Ovary (tissue), 9 donors: ENCODE measurements around the gene TCFL5. TPM values are rescaled to one million over a fixed set of nuclear protein-coding genes. Genes with fewer than 3 reads are reported as not detected.

ENCODE experiments used
- DNase-seq, 5 donors: peaks; one replicate each; pipeline ENCODE4 v3.0.0-alpha.2; 2019 to 2020
- H3K27ac ChIP-seq, 2 donors: fragments of 200-600 bp; one replicate each; pipeline versions ENCODE4 v1.5.1 to v1.8.0; 2019 to 2022
- H3K27me3 ChIP-seq: fragments of 200-600 bp; one replicate; pipeline ENCODE4 v1.8.0; 2022
- H3K36me3 ChIP-seq: fragments of 200-600 bp; sonication (generic); one replicate; pipeline ENCODE4 v1.5.1; 2019
- H3K4me1 ChIP-seq: one replicate; pipeline ENCODE4 v1.8.1; 2013; ENCODE audit warnings: mild to moderate bottlenecking, moderate library complexity; ENCODE audit not compliant: insufficient read depth
- H3K4me3 ChIP-seq: fragments of 200-600 bp; sonication (generic); one replicate; pipeline ENCODE4 v1.5.1; 2017
- H3K9me3 ChIP-seq, 2 donors: fragments of 200-600 bp in 1 of 2; sonication (generic) in 1 of 2; one replicate each; pipeline versions ENCODE4 v1.5.1 to v1.8.1; 2013 to 2019; ENCODE audit warnings: mild to moderate bottlenecking in 1 of 2, moderate library complexity in 1 of 2
- EP300 ChIP-seq: sonication (generic); formaldehyde crosslinking; IDR thresholded peaks from one replicate; pipeline ENCODE4 v1.6.1; 2017; ENCODE audit warnings: antibody characterized with exemption
- POLR2A ChIP-seq: fragments of 450-650 bp; IDR thresholded peaks from one replicate; pipeline ENCODE4 v1.6.1; 2017; ENCODE audit warnings: antibody characterized with exemption, mild to moderate bottlenecking, moderate library complexity
- WGBS, 3 donors: extraction: QIAGEN DNeasy Blood & Tissue Kit in 1 of 3; methylation state at CpG; one replicate each; pipeline versions ENCODE4 v1.1.5 to v1.1.7; 2013 to 2017; 5-methylcytosine and 5-hydroxymethylcytosine counted together
- intact Hi-C, 4 donors: fragments of 100-400 bp; cut with DNase I; formaldehyde crosslinking; loops; one replicate each; pipeline versions ENCODE4 v1.11.0 to v1.15.1; 2022 to 2023
- polyA plus RNA-seq, 2 donors: library from polyadenylated mRNA; stranded (reverse); fragments of 200-250 nt in 1 of 2; fragments of 350-450 nt in 1 of 2; fragmentation: Illumina TruSeq in 1 of 2; extraction: RNeasy Lipid Tissue Mini Kit (QIAGEN cat#74804) in 1 of 2; gene quantifications; one replicate each; pipeline ENCODE4 v1.2.3, GENCODE V29; 2013 to 2014
- total RNA-seq, 7 donors: library from RNA; depleted of rRNA in 2 of 7; stranded (reverse); fragments of >200 nt in 2 of 7; fragmentation: NEBNext Ultra II Directional in 3 of 7; extraction: Animal tissue kit (Norgen Biotek cat#: 25700) in 3 of 7; gene quantifications; one replicate each; pipeline versions ENCODE4 v1.1.0 to v1.2.4, GENCODE V29; 2016 to 2023
- TF ChIP-seq, protein P1 (sequence below), 3 donors: fragments of 450-650 bp in 2 of 3; fragments of 200-600 bp in 1 of 3; IDR thresholded peaks; one replicate each; pipeline versions ENCODE4 v1.5.1 to v1.8.0; 2016 to 2022; ENCODE audit warnings: antibody characterized with exemption in 3 of 3, mild to moderate bottlenecking in 1 of 3
- donor health status: DM: no; HTN: no; CAD: no; lungs with moderate emphysema.
- donor health status: DM: no; HTN: no; CAD: no.
- donor health status: Bipolar disorder and iron deficiency.
- donor health status: DM: yes; HTN: yes; CAD: no.
- donor health status: DM: no; HTN: no; CAD: no.
- donor health status: DM: yes; HTN: yes; CAD: no.

TCFL5 gene
- total and polyA plus RNA-seq, 9 donors, result 8.1 to 17.9 (median 12.3) TPM

GRCh38 chr20:62816031-62816883 is 45.4 kb downstream of the TCFL5 start:
- no peak overlapping the region for H3K27ac ChIP-seq
- H3K4me1 ChIP-seq, result peaks cover 9% of the 10 kb centered on the region
- H3K4me3 ChIP-seq, result peak overlapping the region; percentile 15
- TF ChIP-seq, protein P1, sequence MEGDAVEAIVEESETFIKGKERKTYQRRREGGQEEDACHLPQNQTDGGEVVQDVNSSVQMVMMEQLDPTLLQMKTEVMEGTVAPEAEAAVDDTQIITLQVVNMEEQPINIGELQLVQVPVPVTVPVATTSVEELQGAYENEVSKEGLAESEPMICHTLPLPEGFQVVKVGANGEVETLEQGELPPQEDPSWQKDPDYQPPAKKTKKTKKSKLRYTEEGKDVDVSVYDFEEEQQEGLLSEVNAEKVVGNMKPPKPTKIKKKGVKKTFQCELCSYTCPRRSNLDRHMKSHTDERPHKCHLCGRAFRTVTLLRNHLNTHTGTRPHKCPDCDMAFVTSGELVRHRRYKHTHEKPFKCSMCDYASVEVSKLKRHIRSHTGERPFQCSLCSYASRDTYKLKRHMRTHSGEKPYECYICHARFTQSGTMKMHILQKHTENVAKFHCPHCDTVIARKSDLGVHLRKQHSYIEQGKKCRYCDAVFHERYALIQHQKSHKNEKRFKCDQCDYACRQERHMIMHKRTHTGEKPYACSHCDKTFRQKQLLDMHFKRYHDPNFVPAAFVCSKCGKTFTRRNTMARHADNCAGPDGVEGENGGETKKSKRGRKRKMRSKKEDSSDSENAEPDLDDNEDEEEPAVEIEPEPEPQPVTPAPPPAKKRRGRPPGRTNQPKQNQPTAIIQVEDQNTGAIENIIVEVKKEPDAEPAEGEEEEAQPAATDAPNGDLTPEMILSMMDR (IDR thresholded peaks at IDR 0.05), result no peak
- TF ChIP-seq POLR2A, result no peak
- TF ChIP-seq EP300, result no peak
- DNase-seq, result no peak
- H3K36me3 ChIP-seq, result no peaks in the 10 kb centered on the region
- peaks cover 4% of the 10 kb centered on the region for H3K27me3 ChIP-seq
- 2 to 10% (median 4%) methylated on average over 17 to 57 of the region's 57 CpGs for WGBS, 3 donors
- no peaks in the 10 kb centered on the region for H3K9me3 ChIP-seq
- intact Hi-C loops, result no loop called here

GRCh38 chr20:62815066-62815991 is 46.3 kb downstream of the TCFL5 start:
- no peak for DNase-seq
- intact Hi-C loops, result no loop called here
- WGBS, 3 donors, result 21 to 34% (median 24%) methylated on average over 24 of the region's 24 CpGs
- Histone ChIP-seq H3K27me3 (peaks cover 4% of the 10 kb centered on the region), H3K27ac (no peak overlapping the region), H3K9me3 (no peaks in the 10 kb centered on the region), H3K4me3 (no peak overlapping the region), H3K36me3 (no peaks in the 10 kb centered on the region), H3K4me1 (peaks cover 9% of the 10 kb centered on the region)
- no peak for TF ChIP-seq EP300
- TF ChIP-seq POLR2A, result no peak

DNA sequence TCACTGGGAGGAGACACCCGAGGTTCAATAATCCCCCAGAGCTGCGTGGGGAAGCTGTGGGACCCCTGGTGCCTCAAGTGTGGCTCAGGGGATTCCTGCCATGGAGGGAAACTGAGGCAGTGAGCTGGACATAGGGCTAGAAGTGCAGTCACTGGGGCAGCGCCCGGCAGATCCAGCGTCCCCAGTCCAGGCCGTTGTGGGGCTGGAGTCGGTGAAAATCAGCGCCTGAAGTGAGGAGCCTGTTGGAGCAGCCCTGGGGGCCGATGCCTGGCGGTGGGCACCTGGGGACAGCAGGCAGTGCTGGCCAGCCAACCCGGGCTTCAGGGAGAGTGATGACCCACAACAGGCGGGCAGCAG is 46.9 kb downstream of the TCFL5 start:
- intact Hi-C loops, result no loop called here
- Histone ChIP-seq H3K27ac (no peak overlapping the region), H3K4me1 (peaks cover 9% of the 10 kb centered on the region)

GRCh38 chr20:62814060-62814708 is 47.4 kb downstream of the TCFL5 start:
- Histone ChIP-seq H3K9me3 (no peaks in the 10 kb centered on the region), H3K27ac (no peak overlapping the region), H3K4me1 (peaks cover 9% of the 10 kb centered on the region), H3K4me3 (no peak overlapping the region), H3K36me3 (no peaks in the 10 kb centered on the region), H3K27me3 (peaks cover 4% of the 10 kb centered on the region)
- TF ChIP-seq, protein P1 (IDR thresholded peaks at IDR 0.05), result no peak
- TF ChIP-seq EP300 (no peak), POLR2A (no peak)
- DNase-seq, result no peak
- 67 to 86% (median 80%) methylated on average over 13 of the region's 13 CpGs for WGBS, 3 donors
- intact Hi-C loops, result no loop called here

More for the DNA sequence above, 46.9 kb downstream of the TCFL5 start:
- no peak for DNase-seq
- H3K36me3 ChIP-seq, result no peaks in the 10 kb centered on the region
- no peaks in the 10 kb centered on the region for H3K9me3 ChIP-seq
- 49 to 63% (median 52%) methylated on average over 12 of the region's 12 CpGs for WGBS, 3 donors
- TF ChIP-seq, protein P1 (IDR thresholded peaks at IDR 0.05), result no peak
- TF ChIP-seq POLR2A (no peak), EP300 (no peak)
- peaks cover 4% of the 10 kb centered on the region for H3K27me3 ChIP-seq
- H3K4me3 ChIP-seq, result no peak overlapping the region
